Activated T-cell treated with anti-CD3 and anti-CD28 coated beads, Interleukin-2, amount 50 U/mL, for 48 hours (primary cell): ENCODE measurements around the gene KCNN3.
A peak's percentile ranks its signal among the peaks of the same experiment; 100 is the strongest.

Source experiments
- DNase-seq, 2 experiments: peaks; one replicate each; pipeline ENCODE4 v3.0.0-alpha.2; 2020

The KCNN3 gene

GRCh38 chr1:154791292-154792166, 78.6 kb downstream of the KCNN3 start:
- DNase-seq: peak; percentile 78 to 82

DNA sequence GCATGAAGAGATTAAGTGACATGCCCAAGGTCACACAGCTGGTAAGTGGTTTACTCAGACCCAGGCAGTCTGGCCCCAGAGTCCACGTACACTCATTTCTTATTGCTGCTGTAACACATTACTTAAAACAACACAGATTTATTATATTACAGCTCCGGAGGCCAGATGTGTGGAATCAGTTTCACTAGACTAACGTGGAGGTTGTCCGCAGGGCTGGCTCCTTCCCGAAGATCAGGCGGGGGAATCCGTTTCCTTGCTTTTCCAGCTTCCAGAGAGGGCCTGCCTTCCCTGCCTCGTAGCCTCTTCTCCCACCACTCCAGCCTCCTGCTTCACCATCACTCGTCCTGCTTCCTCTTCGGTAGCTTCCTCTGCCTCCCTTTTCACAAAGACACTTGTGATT, 81.2 kb downstream of the KCNN3 start:
- no peak for DNase-seq

GRCh38 chr1:154788110-154788870, 81.8 kb downstream of the KCNN3 start:
- no peak for DNase-seq

DNA sequence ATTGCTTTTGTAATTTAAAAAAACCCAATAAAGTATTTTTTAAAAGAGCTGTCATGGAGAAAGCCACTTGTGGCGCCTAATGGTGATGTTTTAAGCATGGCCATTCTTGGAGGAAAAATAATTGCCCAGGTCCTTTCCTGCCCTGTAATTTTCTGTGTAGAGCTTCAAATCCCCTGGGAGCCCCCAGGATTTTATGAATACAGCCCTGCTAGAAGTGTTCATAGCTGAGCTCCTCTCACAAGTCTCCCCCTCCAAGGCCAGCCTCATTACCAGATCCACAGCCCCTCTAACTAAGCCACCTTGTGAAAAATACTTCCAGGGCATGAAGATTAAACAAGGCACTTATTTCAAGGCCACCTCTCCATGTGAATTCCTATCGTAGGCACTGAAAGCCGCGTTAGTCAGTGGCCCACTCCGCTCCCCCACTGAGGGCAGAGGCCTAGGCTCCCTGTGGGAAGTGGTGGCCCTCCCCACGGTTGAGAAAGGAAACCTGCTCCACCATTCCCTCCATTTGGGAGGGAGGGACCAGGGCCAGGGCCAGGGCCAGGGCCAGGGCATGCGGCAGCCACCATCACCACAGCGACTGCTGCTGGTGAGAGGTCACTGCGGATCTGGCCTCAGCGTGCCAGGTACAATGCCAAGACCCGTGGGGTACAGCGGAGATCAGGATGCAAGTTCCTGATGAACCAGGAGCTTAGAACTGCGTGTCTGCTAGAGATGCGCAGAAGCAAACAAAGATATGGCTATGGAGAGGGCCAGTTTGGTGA, 83.1 kb downstream of the KCNN3 start:
- DNase-seq: no peak

DNA sequence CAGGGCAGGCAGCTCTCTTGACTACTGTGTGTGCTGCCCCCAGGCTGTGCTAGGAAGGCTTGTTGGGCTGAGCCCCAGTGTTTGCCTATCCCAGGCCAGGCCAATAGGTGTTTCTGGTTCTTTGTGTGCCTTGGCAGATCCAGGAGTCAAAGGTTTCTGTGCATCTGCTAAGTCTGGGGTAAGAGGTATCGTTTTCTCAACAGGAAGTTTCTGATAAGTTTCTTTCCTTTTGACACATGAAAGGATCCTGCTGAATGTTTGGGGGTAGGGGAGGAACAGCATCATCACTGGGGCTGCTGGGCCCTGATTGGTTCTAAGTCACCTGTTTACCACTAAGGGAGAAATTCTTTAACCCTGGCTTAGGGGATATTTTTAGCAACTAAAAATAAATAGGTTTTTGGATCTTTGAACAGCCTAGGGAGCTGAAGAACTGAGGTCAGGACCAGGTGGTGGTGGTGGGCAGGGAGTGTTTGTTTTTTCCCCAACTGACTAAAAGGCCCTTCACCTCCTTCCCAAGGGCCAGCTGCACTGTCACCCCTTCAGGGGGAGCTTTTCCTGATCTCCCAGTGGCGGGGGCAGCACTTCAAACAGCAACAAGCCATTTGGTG, 85.1 kb downstream of the KCNN3 start:
- DNase-seq: peak; percentile 48 to 62

GRCh38 chr1:154784416-154784815, 85.7 kb downstream of the KCNN3 start:
- no peak for DNase-seq

- DNase-seq: no peak
Measured at GRCh38 chr1:154783976-154784375, 86.1 kb downstream of the KCNN3 start.

DNA sequence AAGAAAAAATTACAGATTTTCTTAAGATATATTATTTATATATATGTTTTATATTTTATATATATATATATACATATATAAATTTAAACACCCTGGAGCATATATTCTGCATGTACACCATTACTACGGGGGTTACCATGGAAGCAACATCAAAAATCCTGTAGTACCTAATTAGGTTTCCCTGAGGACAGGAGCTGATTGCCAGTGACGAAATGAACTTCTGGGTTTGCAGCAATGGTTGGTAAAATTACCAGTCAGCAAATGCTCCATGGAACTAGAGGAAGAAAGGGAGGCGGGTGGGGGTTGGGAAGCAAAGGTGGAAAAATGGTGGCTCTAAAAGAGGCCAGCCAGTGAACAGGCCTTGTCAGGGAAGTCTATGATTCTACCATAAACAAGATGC, 89.5 kb downstream of the KCNN3 start:
- DNase-seq: no peak

DNA sequence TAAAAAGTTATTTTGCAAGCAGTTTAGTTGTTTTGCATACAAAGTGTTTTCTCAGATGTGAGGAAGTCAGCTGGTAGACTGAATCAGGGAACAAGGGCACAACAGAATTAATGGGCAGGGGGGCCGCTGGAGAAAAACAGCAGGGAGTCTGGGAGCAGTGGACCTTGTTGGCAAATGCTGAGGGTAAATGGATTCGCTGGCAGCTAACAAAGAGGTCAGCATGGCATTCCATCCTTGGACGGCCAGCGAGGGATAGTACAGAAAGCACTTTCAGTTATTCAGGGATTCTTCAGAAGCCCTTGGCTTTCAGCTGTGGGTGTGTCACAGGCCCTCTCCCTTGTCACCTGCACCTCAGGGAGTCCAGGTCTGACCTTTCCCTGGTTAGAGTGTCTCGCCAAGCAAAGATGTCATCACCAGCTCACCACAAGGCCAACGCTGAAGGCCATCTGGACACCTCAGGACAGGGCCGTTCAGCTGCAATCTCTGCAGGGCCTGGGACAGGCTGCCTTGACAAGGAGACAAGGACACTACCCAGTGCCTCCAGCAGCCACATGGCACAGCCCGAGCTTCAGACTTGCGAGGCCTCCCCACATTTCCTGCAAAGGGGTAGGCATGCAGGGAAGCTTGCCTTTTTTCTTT, 90.4 kb downstream of the KCNN3 start:
- DNase-seq: no peak

DNA sequence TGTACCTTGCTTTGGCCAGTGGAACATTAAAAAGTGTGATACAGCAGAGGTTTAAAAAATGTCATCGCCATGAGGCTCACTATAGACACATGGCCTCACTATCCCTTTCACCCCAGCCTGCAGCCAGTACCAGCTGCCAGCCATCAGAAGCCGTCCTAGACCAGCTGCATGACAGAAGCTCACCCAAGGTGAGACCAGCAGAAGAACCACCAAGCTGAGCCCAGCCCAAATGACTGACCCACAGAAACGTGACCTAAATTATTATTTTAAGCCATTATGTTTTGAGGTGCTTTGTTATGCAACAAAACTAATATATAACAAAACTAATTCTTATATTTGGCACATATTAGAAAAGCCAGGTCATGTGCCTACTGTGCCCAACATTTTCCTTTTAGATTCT, 91.1 kb downstream of the KCNN3 start:
- no peak for DNase-seq

DNA sequence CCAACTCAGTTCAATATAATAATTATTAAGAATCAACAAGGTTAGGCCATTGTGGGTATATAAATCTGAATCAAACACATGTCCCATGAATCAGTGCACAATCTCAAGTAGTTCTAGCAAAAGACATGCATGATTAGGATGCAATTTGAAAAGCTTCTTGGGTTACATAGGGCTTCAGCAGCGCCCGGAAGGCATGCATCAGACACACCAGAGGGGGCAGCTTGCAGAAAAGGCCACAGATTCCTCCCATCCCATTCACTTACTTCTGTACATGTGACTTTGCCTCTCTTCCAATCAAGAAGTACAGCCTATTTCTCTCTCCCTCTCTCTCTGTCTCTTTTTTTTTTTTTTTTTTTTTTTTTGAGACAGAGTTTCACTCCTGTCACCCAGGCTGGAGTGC, 91.8 kb downstream of the KCNN3 start:
- DNase-seq: no peak

DNA sequence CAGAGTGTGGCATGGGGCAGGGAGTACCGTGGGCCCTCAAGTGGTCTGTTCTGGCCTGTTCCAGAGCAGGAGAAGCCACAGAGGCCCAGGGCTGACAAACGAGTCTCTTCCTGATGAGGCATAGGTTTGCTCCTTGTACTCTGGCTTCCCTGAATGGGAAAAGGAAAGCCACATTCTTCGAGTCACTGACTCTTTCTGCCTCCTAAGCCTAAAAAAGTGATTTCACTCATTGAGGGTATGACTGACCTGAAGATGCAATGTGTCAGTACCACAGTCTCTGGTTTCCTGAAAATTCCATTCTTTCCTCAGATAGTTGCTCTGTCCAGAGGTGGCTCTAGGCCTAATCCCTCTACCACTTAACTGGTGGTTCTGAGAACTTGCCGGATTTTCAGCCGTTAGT, 92.3 kb downstream of the KCNN3 start:
- DNase-seq: no peak

GRCh38 chr1:154777154-154777553, 92.9 kb downstream of the KCNN3 start:
- no peak for DNase-seq

- no peak for DNase-seq
Measured at GRCh38 chr1:154775621-154776605, 94.2 kb downstream of the KCNN3 start.

- DNase-seq: no peak
Measured at GRCh38 chr1:154774175-154774855, 95.8 kb downstream of the KCNN3 start.

DNA sequence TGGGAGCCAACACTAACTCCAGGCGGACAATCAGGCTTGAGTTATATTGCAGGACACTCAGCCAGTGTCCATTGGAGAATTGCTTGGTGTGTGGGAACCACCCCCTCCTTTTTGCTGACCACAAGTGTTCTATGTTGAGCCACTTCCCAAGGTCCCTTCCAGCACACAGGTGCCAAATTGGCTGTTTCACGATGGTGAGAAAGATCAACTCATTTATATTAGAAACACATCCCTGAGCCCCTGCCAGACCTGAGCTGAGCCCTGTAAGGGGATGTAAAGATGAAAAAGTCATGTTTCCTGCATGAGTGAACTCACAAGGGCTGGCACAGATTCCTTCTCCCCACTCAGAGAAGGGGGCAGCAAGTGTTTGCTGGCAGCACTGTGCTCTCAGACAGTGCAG, 96.5 kb downstream of the KCNN3 start:
- no peak for DNase-seq

- peak in 1 of 2 experiments; percentile 60 for DNase-seq
Measured at GRCh38 chr1:154772606-154773506, 97.2 kb downstream of the KCNN3 start.

GRCh38 chr1:154772056-154772455, 98.0 kb downstream of the KCNN3 start:
- DNase-seq: no peak

- no peak for DNase-seq
Measured at GRCh38 chr1:154770897-154771594, 99.0 kb downstream of the KCNN3 start.
